ENCODE results near the gene MYO15A.

GRCh38 chr17:18224053-18224386 lies 115.5 kb downstream of the MYO15A start:
- TF ChIP-seq EZH2 (IDR thresholded peaks at IDR 0.05; ENCODE audit: borderline replicate concordance, low read depth, low read length, severe bottlenecking) = no peak
- TF ChIP-seq, protein P1, sequence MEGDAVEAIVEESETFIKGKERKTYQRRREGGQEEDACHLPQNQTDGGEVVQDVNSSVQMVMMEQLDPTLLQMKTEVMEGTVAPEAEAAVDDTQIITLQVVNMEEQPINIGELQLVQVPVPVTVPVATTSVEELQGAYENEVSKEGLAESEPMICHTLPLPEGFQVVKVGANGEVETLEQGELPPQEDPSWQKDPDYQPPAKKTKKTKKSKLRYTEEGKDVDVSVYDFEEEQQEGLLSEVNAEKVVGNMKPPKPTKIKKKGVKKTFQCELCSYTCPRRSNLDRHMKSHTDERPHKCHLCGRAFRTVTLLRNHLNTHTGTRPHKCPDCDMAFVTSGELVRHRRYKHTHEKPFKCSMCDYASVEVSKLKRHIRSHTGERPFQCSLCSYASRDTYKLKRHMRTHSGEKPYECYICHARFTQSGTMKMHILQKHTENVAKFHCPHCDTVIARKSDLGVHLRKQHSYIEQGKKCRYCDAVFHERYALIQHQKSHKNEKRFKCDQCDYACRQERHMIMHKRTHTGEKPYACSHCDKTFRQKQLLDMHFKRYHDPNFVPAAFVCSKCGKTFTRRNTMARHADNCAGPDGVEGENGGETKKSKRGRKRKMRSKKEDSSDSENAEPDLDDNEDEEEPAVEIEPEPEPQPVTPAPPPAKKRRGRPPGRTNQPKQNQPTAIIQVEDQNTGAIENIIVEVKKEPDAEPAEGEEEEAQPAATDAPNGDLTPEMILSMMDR (IDR thresholded peaks at IDR 0.05; ENCODE audit: borderline replicate concordance, extremely low read depth, low read length, poor library complexity, severe bottlenecking) = no peak
